Raji (cell line): Measurements from ENCODE around the gene CNTNAP2.

Experiments
- POLR2A ChIP-seq: IDR thresholded peaks from 2 replicates; pipeline ENCODE4 v1.6.1; 2011; ENCODE audit warnings: low read depth, low read length, control low read depth; ENCODE audit not compliant: insufficient read depth

Gene CNTNAP2

DNA sequence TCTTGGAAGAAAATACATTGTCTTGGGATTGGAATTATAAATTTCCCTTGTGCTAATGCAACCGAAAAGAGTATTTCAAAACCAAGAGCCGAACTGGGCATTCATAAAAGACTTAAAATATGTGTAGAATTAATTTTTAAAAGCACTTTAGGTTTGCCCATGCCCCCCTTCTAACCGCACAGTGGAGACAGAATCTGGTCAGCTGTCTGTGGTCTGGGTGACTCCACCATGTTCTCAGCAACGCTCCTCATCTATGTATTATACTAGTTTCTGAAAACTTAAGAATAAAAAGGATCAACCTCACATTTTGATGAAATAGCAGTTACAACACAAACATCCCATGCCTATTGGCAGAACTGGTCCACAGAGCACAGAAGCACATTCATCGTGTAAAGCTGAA lies 2281.4 kb downstream of the CNTNAP2 start:
- no peak for TF ChIP-seq POLR2A

GRCh38 chr7:148398844-148399365 lies 2282.3 kb downstream of the CNTNAP2 start:
- TF ChIP-seq POLR2A = no peak

DNA sequence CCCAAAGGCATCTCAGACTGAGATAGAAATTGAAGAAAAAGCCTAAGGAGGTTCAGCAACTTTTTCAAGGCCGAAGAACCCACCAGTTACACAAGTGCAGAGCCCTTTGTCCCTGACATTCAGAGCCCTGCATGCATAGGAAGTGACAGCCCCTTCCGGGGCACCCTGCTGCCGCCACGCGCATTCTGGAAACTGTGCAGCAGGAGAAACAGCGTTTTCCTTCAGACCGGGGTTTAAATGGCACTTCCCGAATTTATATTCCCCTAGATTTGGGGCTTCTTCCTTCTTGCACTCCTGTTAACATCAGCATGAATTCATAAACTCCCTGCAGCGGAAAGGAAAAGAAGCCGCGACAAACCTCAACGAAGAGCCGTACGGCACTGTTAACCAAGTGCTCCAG lies 2283.5 kb downstream of the CNTNAP2 start:
- TF ChIP-seq POLR2A = no peak

GRCh38 chr7:148402159-148402558 lies 2285.6 kb downstream of the CNTNAP2 start:
- no peak for TF ChIP-seq POLR2A

GRCh38 chr7:148403466-148403993 lies 2286.9 kb downstream of the CNTNAP2 start:
- no peak for TF ChIP-seq POLR2A

GRCh38 chr7:148408307-148408706 lies 2291.7 kb downstream of the CNTNAP2 start:
- TF ChIP-seq POLR2A = no peak

DNA sequence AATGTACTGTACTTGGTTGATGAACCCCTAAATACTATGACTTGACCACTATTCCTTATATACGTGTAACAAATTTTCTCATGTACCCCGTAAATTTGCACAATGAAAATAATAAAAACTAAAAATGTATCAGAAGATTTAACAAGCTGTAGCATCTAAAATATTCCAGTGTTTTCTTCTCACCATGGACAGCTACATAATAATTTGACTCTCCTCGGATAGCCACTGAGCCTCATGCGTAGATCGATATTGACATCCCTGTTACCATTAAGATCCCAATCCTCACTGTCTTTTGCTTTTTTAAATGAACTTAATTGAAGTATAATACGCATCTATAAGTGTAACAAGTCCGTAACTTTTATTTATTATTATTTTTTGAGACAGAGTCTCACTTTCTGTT lies 2294.3 kb downstream of the CNTNAP2 start:
- TF ChIP-seq POLR2A = no peak

- TF ChIP-seq POLR2A = no peak
Observed at GRCh38 chr7:148412691-148413090, 2296.1 kb downstream of the CNTNAP2 start.

GRCh38 chr7:148419856-148420832 lies 2303.5 kb downstream of the CNTNAP2 start:
- no peak for TF ChIP-seq POLR2A

GRCh38 chr7:148422030-148422429 lies 2305.4 kb downstream of the CNTNAP2 start:
- TF ChIP-seq POLR2A = no peak

DNA sequence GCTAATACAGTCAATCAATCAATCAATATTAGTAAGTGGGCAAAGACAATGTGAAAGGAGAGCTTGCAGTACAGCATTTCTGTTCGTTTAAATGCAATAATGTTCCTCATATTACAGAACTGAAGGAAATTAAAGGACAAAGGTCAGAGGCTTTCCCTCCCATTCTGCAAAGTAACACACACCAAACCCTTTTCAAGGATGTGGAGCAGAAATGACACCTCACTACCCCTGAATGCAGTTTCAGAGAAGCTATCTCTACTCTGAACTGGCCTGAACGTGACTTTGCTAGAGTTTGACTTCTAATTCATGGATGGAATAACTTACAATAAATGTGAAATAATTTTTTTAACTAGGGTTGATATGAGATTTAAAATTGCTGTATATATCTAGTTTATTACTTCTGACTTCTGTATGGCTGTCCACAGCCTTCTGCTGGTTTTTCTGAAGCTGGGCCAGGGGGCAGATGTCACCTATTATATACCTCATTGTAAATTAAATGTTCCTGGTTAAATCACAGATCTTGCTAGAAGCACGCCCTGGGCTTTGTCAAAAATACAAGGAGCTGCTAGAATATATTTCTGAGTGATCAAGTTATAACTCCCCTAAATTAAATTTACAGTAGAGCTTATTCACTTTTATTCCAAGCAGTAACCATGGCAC lies 2317.1 kb downstream of the CNTNAP2 start:
- no peak for TF ChIP-seq POLR2A

GRCh38 chr7:148434181-148434757 lies 2317.7 kb downstream of the CNTNAP2 start:
- no peak for TF ChIP-seq POLR2A

- TF ChIP-seq POLR2A = no peak
Observed at GRCh38 chr7:148434887-148435286, 2318.3 kb downstream of the CNTNAP2 start.

DNA sequence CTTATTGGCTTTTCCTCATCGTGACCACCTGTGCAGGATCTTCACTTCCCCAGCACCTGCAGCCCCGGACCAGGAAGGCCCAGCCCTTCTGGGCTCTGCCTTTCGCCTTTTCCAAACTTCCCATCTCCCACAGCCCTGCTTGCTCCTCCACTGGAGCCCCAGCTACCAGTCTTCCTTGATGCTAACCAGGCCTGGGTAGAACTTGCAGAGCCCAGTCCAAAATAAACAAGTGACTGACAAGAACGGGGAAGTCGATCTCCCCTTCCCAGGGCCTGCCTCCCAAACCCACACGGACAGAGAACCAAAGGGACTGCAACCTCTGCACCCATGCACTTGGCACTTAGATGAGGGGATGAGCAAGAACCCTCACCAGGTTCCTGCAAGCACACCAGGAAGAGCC lies 2319.1 kb downstream of the CNTNAP2 start:
- TF ChIP-seq POLR2A = no peak

- no peak for TF ChIP-seq POLR2A
Observed at GRCh38 chr7:148436135-148436534, 2319.5 kb downstream of the CNTNAP2 start.
